Cardiac fibroblast (primary cell): ENCODE data around the gene NT5C3B.
"Not testable (repeated sequence)": the region's sequence is repeated elsewhere in the genome, so short reads cannot be mapped to it uniquely, and the experiment has no call there.

Source experiments
- DNase-seq, 2 donors: peaks; one replicate each; pipeline versions ENCODE4 v3.0.0 to v3.0.0-alpha.2; 2010; ENCODE audit warnings: low read depth in 2 of 2
- H3K4me3 ChIP-seq, 2 donors: replicated peaks in 1 of 2; 1 replicate in 1 of 2; 2 replicates in 1 of 2; pipeline ENCODE4 v1.5.1; 2011; ENCODE audit warnings: low read depth in 2 of 2, low read length in 2 of 2, mild to moderate bottlenecking in 2 of 2, moderate library complexity in 1 of 2
- TF ChIP-seq, protein P1 (sequence below): IDR thresholded peaks from one replicate; pipeline ENCODE4 v1.5.1; 2011; ENCODE audit warnings: low read depth, mild to moderate bottlenecking, low read length, inconsistent platforms

Gene NT5C3B

DNA sequence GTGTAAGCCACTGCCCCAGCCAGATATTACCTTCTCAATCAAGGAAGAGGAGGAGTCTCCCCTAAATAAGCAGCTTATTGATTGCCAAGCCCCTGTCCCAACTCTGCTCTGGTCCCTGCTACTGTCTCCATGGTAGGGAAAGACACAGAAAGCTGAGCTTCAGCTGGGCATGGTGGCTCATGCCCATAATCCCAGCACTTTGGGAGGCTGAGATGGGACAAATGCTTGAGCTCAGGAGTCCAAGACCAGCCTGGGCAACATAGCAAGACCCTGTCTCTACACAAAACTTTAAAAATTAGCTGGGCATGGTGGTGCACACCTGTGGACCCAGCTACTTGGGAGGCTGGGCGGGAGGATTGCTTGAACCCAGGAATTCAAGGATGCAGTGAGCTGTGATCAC is 56.1 kb downstream of the NT5C3B start:
- no peak overlapping the region for H3K4me3 ChIP-seq
- TF ChIP-seq, protein P1, sequence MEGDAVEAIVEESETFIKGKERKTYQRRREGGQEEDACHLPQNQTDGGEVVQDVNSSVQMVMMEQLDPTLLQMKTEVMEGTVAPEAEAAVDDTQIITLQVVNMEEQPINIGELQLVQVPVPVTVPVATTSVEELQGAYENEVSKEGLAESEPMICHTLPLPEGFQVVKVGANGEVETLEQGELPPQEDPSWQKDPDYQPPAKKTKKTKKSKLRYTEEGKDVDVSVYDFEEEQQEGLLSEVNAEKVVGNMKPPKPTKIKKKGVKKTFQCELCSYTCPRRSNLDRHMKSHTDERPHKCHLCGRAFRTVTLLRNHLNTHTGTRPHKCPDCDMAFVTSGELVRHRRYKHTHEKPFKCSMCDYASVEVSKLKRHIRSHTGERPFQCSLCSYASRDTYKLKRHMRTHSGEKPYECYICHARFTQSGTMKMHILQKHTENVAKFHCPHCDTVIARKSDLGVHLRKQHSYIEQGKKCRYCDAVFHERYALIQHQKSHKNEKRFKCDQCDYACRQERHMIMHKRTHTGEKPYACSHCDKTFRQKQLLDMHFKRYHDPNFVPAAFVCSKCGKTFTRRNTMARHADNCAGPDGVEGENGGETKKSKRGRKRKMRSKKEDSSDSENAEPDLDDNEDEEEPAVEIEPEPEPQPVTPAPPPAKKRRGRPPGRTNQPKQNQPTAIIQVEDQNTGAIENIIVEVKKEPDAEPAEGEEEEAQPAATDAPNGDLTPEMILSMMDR = no peak
- no peak for DNase-seq

- DNase-seq = peak; percentile 95 to 98
- peak overlapping the region in 1 of 2 donors; percentile 18 for H3K4me3 ChIP-seq
- TF ChIP-seq, protein P1 = peak; percentile 18
Measured at GRCh38 chr17:41777574-41778188, 58.4 kb downstream of the NT5C3B start.

- peak in 1 of 2 donors; percentile 70 for DNase-seq
- H3K4me3 ChIP-seq = peak overlapping the region in 1 of 2 donors; percentile 18
- TF ChIP-seq, protein P1 = peak; percentile 47
Measured at GRCh38 chr17:41777157-41777573, 58.9 kb downstream of the NT5C3B start.

DNA sequence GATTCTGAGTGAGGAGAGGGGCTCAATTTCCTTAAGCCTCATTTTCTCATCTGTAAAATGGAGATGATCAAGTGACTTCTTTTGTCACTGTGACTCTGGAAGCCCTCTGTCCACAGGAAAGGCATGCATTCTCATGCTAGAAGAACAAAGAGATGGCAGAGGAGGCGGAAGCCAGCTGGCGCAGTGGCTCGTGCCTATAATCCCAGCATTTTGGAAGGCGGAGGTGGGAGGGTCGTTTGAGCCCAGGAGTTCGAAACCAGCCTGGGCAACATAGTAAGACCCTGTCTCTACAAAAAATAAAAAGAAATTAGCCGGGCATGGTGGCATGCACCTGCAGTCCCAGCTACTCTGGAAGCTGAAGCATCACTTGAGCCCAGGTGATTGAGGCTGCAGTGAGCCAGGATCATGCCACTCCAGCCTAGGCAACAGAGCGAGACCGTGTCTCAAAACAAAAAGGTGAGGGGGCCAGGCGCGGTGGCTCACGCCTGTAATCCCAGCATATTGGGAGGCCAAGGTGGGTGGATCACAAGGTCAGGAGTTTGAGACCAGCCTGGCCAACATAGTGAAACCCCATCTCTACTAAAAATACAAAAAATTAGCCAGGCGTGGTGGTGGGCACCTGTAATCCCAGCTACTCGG is 59.7 kb downstream of the NT5C3B start:
- H3K4me3 ChIP-seq, DNase-seq: not testable (repeated sequence)

DNA sequence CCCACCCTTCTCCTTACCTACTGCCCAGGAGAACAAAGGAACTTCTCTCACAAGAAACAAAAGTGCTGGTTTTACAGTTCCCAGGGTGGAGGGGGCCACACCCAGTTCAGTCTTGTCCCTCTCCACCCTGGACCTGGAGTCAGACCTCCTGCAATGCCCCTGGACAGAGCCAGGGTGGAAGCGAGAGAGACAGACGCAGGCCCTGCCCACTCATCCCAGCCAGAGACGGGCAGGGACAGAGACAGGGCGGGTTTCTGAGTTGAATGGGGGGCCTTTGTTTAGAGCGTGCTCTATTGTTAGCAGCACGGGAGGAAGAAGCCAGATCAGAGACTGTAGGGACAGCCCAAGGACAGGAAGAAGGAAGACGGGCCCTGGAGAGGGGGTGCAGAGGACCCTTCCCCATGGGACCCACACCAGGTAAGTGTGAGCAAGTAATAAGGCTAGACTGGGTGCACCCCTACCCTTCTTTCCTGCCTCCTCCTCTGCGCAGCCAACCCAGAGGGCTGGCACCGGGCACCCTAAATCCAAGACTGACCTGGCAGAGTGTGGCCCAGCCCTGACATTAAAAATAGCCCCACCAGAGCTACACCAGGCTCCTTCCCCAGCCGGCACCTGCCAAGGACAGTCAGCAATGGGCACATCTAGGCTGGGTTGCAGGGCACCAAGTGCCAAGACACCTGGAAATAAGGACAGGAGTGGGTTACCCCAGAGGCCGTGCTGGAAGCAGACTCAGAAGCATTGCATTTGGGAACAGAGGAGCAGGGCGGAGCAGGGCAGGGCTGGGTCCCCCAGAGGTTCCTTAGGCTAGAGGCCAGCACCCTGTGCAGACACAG is 60.4 kb downstream of the NT5C3B start:
- TF ChIP-seq, protein P1 = no peak
- DNase-seq = peak in 1 of 2 donors; percentile 36
- no peak overlapping the region for H3K4me3 ChIP-seq
